ENCODE data around the gene CYB5D1.
"Not testable (repeated sequence)": the region's sequence is repeated elsewhere in the genome, so short reads cannot be mapped to it uniquely, and the experiment has no call there.

CYB5D1 gene

GRCh38 chr17:7857713-7858521, at the start of gene CYB5D1:
TSS of gene CYB5D1 (plus strand) at chr17:7858003. CDS start at chr17:7858135, 132 bp downstream.
- peak; percentile 89 for DNase-seq (ENCODE audit: low spot score)
- Mint-ChIP-seq H3K4me1 (ENCODE audit: low read depth) (peaks cover 13% of the 10 kb centered on the region), H3K4me3 (no peak within 1 kb of the TSS), H3K36me3 (ENCODE audit: low read depth) (peaks cover 15% of the 10 kb centered on the region), H3K27ac (no peak within 1 kb of the TSS), H3K27me3 (ENCODE audit: low read depth) (no peaks in the 10 kb centered on the region), H3K9me3 (no peaks in the 10 kb centered on the region)

- no peaks in the 10 kb centered on the region for H3K4me1 Mint-ChIP-seq (ENCODE audit: low read depth)
- H3K27me3 Mint-ChIP-seq (ENCODE audit: low read depth): no peaks in the 10 kb centered on the region
- DNase-seq (ENCODE audit: low spot score): no peak
- no peak overlapping the region for H3K4me3 Mint-ChIP-seq
- H3K9me3 Mint-ChIP-seq: no peaks in the 10 kb centered on the region
- no peak overlapping the region for H3K27ac Mint-ChIP-seq
- no peaks in the 10 kb centered on the region for H3K36me3 Mint-ChIP-seq (ENCODE audit: low read depth)
Observed at GRCh38 chr17:7809086-7809790, 48.6 kb upstream of the CYB5D1 start.

- not testable (repeated sequence) for H3K27me3 Mint-ChIP-seq (ENCODE audit: low read depth); H3K36me3 Mint-ChIP-seq (ENCODE audit: low read depth); H3K4me1 Mint-ChIP-seq (ENCODE audit: low read depth); H3K4me3 Mint-ChIP-seq; H3K27ac Mint-ChIP-seq; H3K9me3 Mint-ChIP-seq; DNase-seq (ENCODE audit: low spot score)
Observed at GRCh38 chr17:7809791-7810343, 47.9 kb upstream of the CYB5D1 start.

GRCh38 chr17:7811251-7811650, 46.6 kb upstream of the CYB5D1 start:
- Mint-ChIP-seq H3K4me1 (ENCODE audit: low read depth) (no peaks in the 10 kb centered on the region), H3K9me3 (no peaks in the 10 kb centered on the region), H3K4me3 (no peak overlapping the region), H3K36me3 (ENCODE audit: low read depth) (no peaks in the 10 kb centered on the region), H3K27me3 (ENCODE audit: low read depth) (no peaks in the 10 kb centered on the region), H3K27ac (no peak overlapping the region)
- DNase-seq (ENCODE audit: low spot score): no peak

GRCh38 chr17:7814969-7815368, 42.8 kb upstream of the CYB5D1 start:
- H3K27me3 Mint-ChIP-seq (ENCODE audit: low read depth): no peaks in the 10 kb centered on the region
- no peaks in the 10 kb centered on the region for H3K36me3 Mint-ChIP-seq (ENCODE audit: low read depth)
- no peaks in the 10 kb centered on the region for H3K9me3 Mint-ChIP-seq
- no peak overlapping the region for H3K27ac Mint-ChIP-seq
- no peak overlapping the region for H3K4me3 Mint-ChIP-seq
- H3K4me1 Mint-ChIP-seq (ENCODE audit: low read depth): no peaks in the 10 kb centered on the region
- DNase-seq (ENCODE audit: low spot score): no peak

- H3K27me3 Mint-ChIP-seq (ENCODE audit: low read depth): no peaks in the 10 kb centered on the region
- no peaks in the 10 kb centered on the region for H3K9me3 Mint-ChIP-seq
- no peak overlapping the region for H3K27ac Mint-ChIP-seq
- no peak for DNase-seq (ENCODE audit: low spot score)
- no peaks in the 10 kb centered on the region for H3K36me3 Mint-ChIP-seq (ENCODE audit: low read depth)
- H3K4me1 Mint-ChIP-seq (ENCODE audit: low read depth): no peaks in the 10 kb centered on the region
- no peak overlapping the region for H3K4me3 Mint-ChIP-seq
Observed at GRCh38 chr17:7816926-7817642, 40.7 kb upstream of the CYB5D1 start.

GRCh38 chr17:7817643-7817964, 40.2 kb upstream of the CYB5D1 start:
- Mint-ChIP-seq H3K36me3 (ENCODE audit: low read depth) (no peaks in the 10 kb centered on the region), H3K27me3 (ENCODE audit: low read depth) (no peaks in the 10 kb centered on the region), H3K4me1 (ENCODE audit: low read depth) (no peaks in the 10 kb centered on the region), H3K9me3 (no peaks in the 10 kb centered on the region), H3K27ac (no peak overlapping the region), H3K4me3 (no peak overlapping the region)
- DNase-seq (ENCODE audit: low spot score): no peak

- no peaks in the 10 kb centered on the region for H3K36me3 Mint-ChIP-seq (ENCODE audit: low read depth)
- DNase-seq (ENCODE audit: low spot score): no peak
- no peak overlapping the region for H3K4me3 Mint-ChIP-seq
- H3K27ac Mint-ChIP-seq: no peak overlapping the region
- no peaks in the 10 kb centered on the region for H3K4me1 Mint-ChIP-seq (ENCODE audit: low read depth)
- H3K9me3 Mint-ChIP-seq: no peaks in the 10 kb centered on the region
- no peaks in the 10 kb centered on the region for H3K27me3 Mint-ChIP-seq (ENCODE audit: low read depth)
Observed at GRCh38 chr17:7818026-7818425, 39.8 kb upstream of the CYB5D1 start.

- no peaks in the 10 kb centered on the region for H3K36me3 Mint-ChIP-seq (ENCODE audit: low read depth)
- H3K9me3 Mint-ChIP-seq: no peaks in the 10 kb centered on the region
- H3K27ac Mint-ChIP-seq: no peak overlapping the region
- no peak overlapping the region for H3K4me3 Mint-ChIP-seq
- H3K27me3 Mint-ChIP-seq (ENCODE audit: low read depth): peaks cover 1% of the 10 kb centered on the region
- H3K4me1 Mint-ChIP-seq (ENCODE audit: low read depth): no peaks in the 10 kb centered on the region
- DNase-seq (ENCODE audit: low spot score): no peak
Observed at GRCh38 chr17:7818746-7819645, 38.8 kb upstream of the CYB5D1 start.

- no peak overlapping the region for H3K4me3 Mint-ChIP-seq
- H3K4me1 Mint-ChIP-seq (ENCODE audit: low read depth): peaks cover 2% of the 10 kb centered on the region
- no peak overlapping the region for H3K27ac Mint-ChIP-seq
- no peak for DNase-seq (ENCODE audit: low spot score)
- no peaks in the 10 kb centered on the region for H3K36me3 Mint-ChIP-seq (ENCODE audit: low read depth)
- peaks cover 7% of the 10 kb centered on the region for H3K27me3 Mint-ChIP-seq (ENCODE audit: low read depth)
- H3K9me3 Mint-ChIP-seq: no peaks in the 10 kb centered on the region
Observed at GRCh38 chr17:7820231-7820630, 37.6 kb upstream of the CYB5D1 start.

GRCh38 chr17:7822126-7822525, 35.7 kb upstream of the CYB5D1 start:
- no peak overlapping the region for H3K4me3 Mint-ChIP-seq
- no peaks in the 10 kb centered on the region for H3K36me3 Mint-ChIP-seq (ENCODE audit: low read depth)
- H3K9me3 Mint-ChIP-seq: no peaks in the 10 kb centered on the region
- DNase-seq (ENCODE audit: low spot score): no peak
- peaks cover 2% of the 10 kb centered on the region for H3K4me1 Mint-ChIP-seq (ENCODE audit: low read depth)
- H3K27me3 Mint-ChIP-seq (ENCODE audit: low read depth): peaks cover 14% of the 10 kb centered on the region
- no peak overlapping the region for H3K27ac Mint-ChIP-seq

- Mint-ChIP-seq H3K9me3 (no peaks in the 10 kb centered on the region), H3K27me3 (ENCODE audit: low read depth) (peaks cover 21% of the 10 kb centered on the region), H3K4me3 (no peak overlapping the region), H3K27ac (no peak overlapping the region), H3K4me1 (ENCODE audit: low read depth) (peaks cover 2% of the 10 kb centered on the region), H3K36me3 (ENCODE audit: low read depth) (no peaks in the 10 kb centered on the region)
- no peak for DNase-seq (ENCODE audit: low spot score)
Observed at GRCh38 chr17:7823581-7824001, 34.2 kb upstream of the CYB5D1 start.
